GM23338 (cell line): Measurements from ENCODE around the gene DMD. TPM values are rescaled to one million over a fixed set of nuclear protein-coding genes. Genes with fewer than 3 reads are reported as not detected.

Experiments
- ATAC-seq: fragments of 200-7000 bp; cut with Tn5 transposase; 3 replicates; pipeline ENCODE4 v1.9.1; 2020
- DNase-seq: peaks from one replicate; pipeline ENCODE4 v3.0.0-alpha.2; 2015; ENCODE audit warnings: low spot score
- H2AFZ ChIP-seq: fragments of 200-600 bp; sonication (generic); 2 replicates; pipeline ENCODE4 v1.8.0; 2016; ENCODE audit warnings: antibody characterized with exemption, mild to moderate bottlenecking, moderate library complexity
- H3F3A ChIP-seq: fragments of 200-600 bp; sonication (generic); replicated peaks from 2 replicates; pipeline ENCODE4 v1.8.0; 2017; ENCODE audit warnings: antibody characterized with exemption, mixed run types, low read depth
- H3K27ac ChIP-seq: fragments of 200-600 bp; sonication (generic); 2 replicates; pipeline ENCODE4 v1.6.1; 2016; ENCODE audit warnings: low read depth
- H3K27me3 ChIP-seq: fragments of 200-600 bp; sonication (generic); 2 replicates; pipeline ENCODE4 v1.8.0; 2016; ENCODE audit warnings: mild to moderate bottlenecking, mixed run types, moderate library complexity; ENCODE audit not compliant: insufficient read depth
- H3K36me3 ChIP-seq: fragments of 200-600 bp; sonication (generic); 2 replicates; pipeline ENCODE4 v1.8.0; 2016; ENCODE audit warnings: mild to moderate bottlenecking; ENCODE audit not compliant: insufficient read depth
- H3K4me1 ChIP-seq: fragments of 200-600 bp; sonication (generic); 2 replicates; pipeline ENCODE4 v1.8.0; 2016; ENCODE audit warnings: mild to moderate bottlenecking, moderate library complexity; ENCODE audit not compliant: insufficient read depth
- H3K4me2 ChIP-seq: fragments of 200-600 bp; sonication (generic); 2 replicates; pipeline ENCODE4 v1.7.1; 2017; ENCODE audit warnings: mixed run types
- H3K4me3 ChIP-seq: fragments of 200-600 bp; sonication (generic); 2 replicates; pipeline ENCODE4 v1.6.1; 2016; ENCODE audit warnings: mixed run types
- H3K79me2 ChIP-seq: fragments of 200-600 bp; sonication (generic); replicated peaks from 2 replicates; pipeline ENCODE4 v1.8.0; 2017; ENCODE audit warnings: mild to moderate bottlenecking; ENCODE audit not compliant: insufficient read depth
- H3K9me2 ChIP-seq: fragments of 200-600 bp; sonication (generic); 2 replicates; pipeline ENCODE4 v1.8.0; 2017; ENCODE audit not compliant: insufficient read depth
- H4K20me1 ChIP-seq: fragments of 200-600 bp; sonication (generic); replicated peaks from 2 replicates; pipeline ENCODE4 v1.8.0; 2017; ENCODE audit warnings: mild to moderate bottlenecking; ENCODE audit not compliant: insufficient read depth
- H3K27ac Mint-ChIP-seq: 2 replicates; pipeline ENCODE4 v1.8.0; 2020; ENCODE audit warnings: inconsistent platforms, mild to moderate bottlenecking, moderate library complexity, mixed read lengths
- H3K27me3 Mint-ChIP-seq: 3 replicates; pipeline ENCODE4 v1.8.0; 2022; ENCODE audit warnings: low read depth, mild to moderate bottlenecking, moderate library complexity, mixed read lengths, inconsistent platforms; ENCODE audit not compliant: insufficient read depth, poor library complexity
- H3K36me3 Mint-ChIP-seq: 3 replicates; pipeline ENCODE4 v1.8.0; 2021; ENCODE audit warnings: low read depth, mild to moderate bottlenecking, inconsistent platforms, moderate library complexity, mixed read lengths
- H3K4me1 Mint-ChIP-seq: 3 replicates; pipeline ENCODE4 v1.8.0; 2020; ENCODE audit warnings: mild to moderate bottlenecking, inconsistent platforms, mixed read lengths
- H3K4me3 Mint-ChIP-seq: 3 replicates; pipeline ENCODE4 v1.8.0; 2021; ENCODE audit warnings: moderate library complexity, mild to moderate bottlenecking, inconsistent platforms, mixed read lengths
- H3K9me3 Mint-ChIP-seq: 3 replicates; pipeline ENCODE4 v1.8.0; 2020; ENCODE audit warnings: moderate library complexity, mild to moderate bottlenecking, inconsistent platforms, mixed read lengths
- CREB1 ChIP-seq: fragments of 250-450 bp; sonication (Bioruptor Pico); IDR thresholded peaks from 2 replicates; pipeline ENCODE4 v1.5.0; 2020; ENCODE audit warnings: low read depth, mild to moderate bottlenecking, moderate library complexity
- CTCF ChIP-seq, 2 experiments: fragments of 200-600 bp in 1 of 2; sonication (generic) in 1 of 2; conservative IDR thresholded peaks; 2 replicates each; pipeline versions ENCODE4 v1.5.1 to v1.6.1; 2016 to 2017; ENCODE audit warnings: antibody characterized with exemption in 2 of 2, low read depth in 2 of 2, mild to moderate bottlenecking in 2 of 2, moderate library complexity in 1 of 2
- ETS1 ChIP-seq: IDR thresholded peaks from 2 replicates; pipeline ENCODE4 v1.6.1; 2016; ENCODE audit warnings: antibody characterized with exemption
- EZH2phosphoT487 ChIP-seq: fragments of 200-600 bp; sonication (generic); IDR thresholded peaks from one replicate; pipeline ENCODE4 v1.8.1; 2018; ENCODE audit warnings: antibody characterized with exemption; ENCODE audit not compliant: unreplicated experiment
- JUNB ChIP-seq: IDR thresholded peaks from one replicate; pipeline ENCODE4 v1.6.1; 2016; ENCODE audit warnings: antibody characterized with exemption; ENCODE audit not compliant: unreplicated experiment
- NANOG ChIP-seq: IDR thresholded peaks from 2 replicates; pipeline ENCODE4 v1.6.1; 2016; ENCODE audit warnings: antibody characterized with exemption, borderline replicate concordance
- POLR2AphosphoS5 ChIP-seq: IDR thresholded peaks from 2 replicates; pipeline ENCODE4 v1.6.1; 2016; ENCODE audit warnings: antibody characterized with exemption, low read depth
- REST ChIP-seq: IDR thresholded peaks from one replicate; pipeline ENCODE4 v1.6.1; 2018; ENCODE audit warnings: antibody characterized with exemption; ENCODE audit not compliant: unreplicated experiment
- STAT1 ChIP-seq: IDR thresholded peaks from one replicate; pipeline ENCODE4 v1.6.1; 2016; ENCODE audit warnings: antibody characterized with exemption; ENCODE audit not compliant: unreplicated experiment
- ZNF114 ChIP-seq: fragments of 250-450 bp; sonication (Bioruptor Pico); IDR thresholded peaks from 2 replicates; pipeline ENCODE4 v1.5.0; 2020; ENCODE audit warnings: mild to moderate bottlenecking, moderate library complexity
- ZNF462 ChIP-seq: fragments of 250-450 bp; sonication (Bioruptor Pico); IDR thresholded peaks from 2 replicates; pipeline ENCODE4 v1.5.0; 2020; ENCODE audit warnings: mild to moderate bottlenecking, moderate library complexity
- polyA plus RNA-seq: library from polyadenylated mRNA; unstranded; fragments of >200 nt; fragmentation: Nextera tagmentation; extraction: Ambion mirVana; gene quantifications from 2 replicates; pipeline ENCODE4 v1.2.1, GENCODE V29; 2016
- total RNA-seq: library from RNA; depleted of rRNA; stranded (reverse); fragments of >200 nt; shearing (Covaris generic); gene quantifications from 2 replicates; pipeline ENCODE4 v1.2.3, GENCODE V29; 2014

Gene DMD
- total and polyA plus RNA-seq, 2 experiments from 2014 or later: 4.5 to 7.6 TPM

GRCh38 chrX:32280921-32281320 lies 930.4 kb downstream of the DMD start:
- Mint-ChIP-seq H3K4me1 (no peaks in the 10 kb centered on the region), H3K27me3 (no peaks in the 10 kb centered on the region), H3K27ac (no peak overlapping the region), H3K36me3 (no peaks in the 10 kb centered on the region), H3K4me3 (no peak overlapping the region), H3K9me3 (no peaks in the 10 kb centered on the region)
- no peak for ATAC-seq
- H3F3A ChIP-seq: no peaks in the 10 kb centered on the region
- H4K20me1 ChIP-seq: no peaks in the 10 kb centered on the region
- H3K4me2 ChIP-seq: no peak overlapping the region
- no peak overlapping the region for H2AFZ ChIP-seq
- no peaks in the 10 kb centered on the region for H3K27me3 ChIP-seq
- H3K4me3 ChIP-seq: no peak overlapping the region
- no peaks in the 10 kb centered on the region for H3K79me2 ChIP-seq
- H3K4me1 ChIP-seq: no peaks in the 10 kb centered on the region
- no peaks in the 10 kb centered on the region for H3K9me2 ChIP-seq
- no peaks in the 10 kb centered on the region for H3K36me3 ChIP-seq
- no peak overlapping the region for H3K27ac ChIP-seq
- TF ChIP-seq STAT1 (no peak), ETS1 (no peak), POLR2AphosphoS5 (no peak), ZNF114 (CRISPR knock-in tag) (no peak), REST (no peak), CTCF (conservative IDR thresholded peaks at IDR 0.05; ENCODE audit: low read depth in 2 of 2) (no peak), ZNF462 (CRISPR knock-in tag) (no peak), JUNB (no peak), CREB1 (CRISPR knock-in tag) (no peak), NANOG (no peak), EZH2phosphoT487 (no peak)
- no peak for DNase-seq
